ENCODE results near the gene SSBP2. TPM values are rescaled to one million over a fixed set of nuclear protein-coding genes. Genes with fewer than 3 reads are reported as not detected.

Gene SSBP2
- total RNA-seq, 2 donors from 2014 or later, result 11.1 to 28.0 TPM

DNA sequence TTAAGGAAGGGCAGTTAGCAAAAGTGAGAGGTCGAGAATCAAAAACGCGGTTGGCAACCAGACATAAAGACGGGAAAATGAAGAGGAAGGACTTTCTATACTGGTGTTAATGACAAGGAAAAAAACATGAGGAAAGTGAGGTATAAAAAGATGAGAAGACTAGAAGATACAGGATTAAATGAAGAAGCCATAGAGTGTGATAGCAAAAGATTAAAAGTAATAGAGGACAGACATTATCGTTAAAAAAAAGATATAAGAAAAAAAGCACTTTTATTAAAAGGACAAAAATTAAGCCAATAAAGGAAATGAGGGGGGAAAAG lies 1.7 kb upstream of the SSBP2 start:
- DNase-seq, result no peak
- no peaks in the 10 kb centered on the region for H3K4me1 ChIP-seq
- no peak overlapping the region for H3K27ac ChIP-seq
- no peak overlapping the region for H3K9ac ChIP-seq (ENCODE audit: low read depth in 2 of 2, low read length in 2 of 2)
- TF ChIP-seq, protein P1, sequence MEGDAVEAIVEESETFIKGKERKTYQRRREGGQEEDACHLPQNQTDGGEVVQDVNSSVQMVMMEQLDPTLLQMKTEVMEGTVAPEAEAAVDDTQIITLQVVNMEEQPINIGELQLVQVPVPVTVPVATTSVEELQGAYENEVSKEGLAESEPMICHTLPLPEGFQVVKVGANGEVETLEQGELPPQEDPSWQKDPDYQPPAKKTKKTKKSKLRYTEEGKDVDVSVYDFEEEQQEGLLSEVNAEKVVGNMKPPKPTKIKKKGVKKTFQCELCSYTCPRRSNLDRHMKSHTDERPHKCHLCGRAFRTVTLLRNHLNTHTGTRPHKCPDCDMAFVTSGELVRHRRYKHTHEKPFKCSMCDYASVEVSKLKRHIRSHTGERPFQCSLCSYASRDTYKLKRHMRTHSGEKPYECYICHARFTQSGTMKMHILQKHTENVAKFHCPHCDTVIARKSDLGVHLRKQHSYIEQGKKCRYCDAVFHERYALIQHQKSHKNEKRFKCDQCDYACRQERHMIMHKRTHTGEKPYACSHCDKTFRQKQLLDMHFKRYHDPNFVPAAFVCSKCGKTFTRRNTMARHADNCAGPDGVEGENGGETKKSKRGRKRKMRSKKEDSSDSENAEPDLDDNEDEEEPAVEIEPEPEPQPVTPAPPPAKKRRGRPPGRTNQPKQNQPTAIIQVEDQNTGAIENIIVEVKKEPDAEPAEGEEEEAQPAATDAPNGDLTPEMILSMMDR (IDR thresholded peaks at IDR 0.05), result no peak
- no peaks in the 10 kb centered on the region for H3K9me3 ChIP-seq
- intact Hi-C loops (cut with DNase I), result loop anchor here (5.0 to 10.0 kb wide), 2 partner anchors 245 to 412 kb away; no protein-coding TSS in a partner anchor
- no peaks in the 10 kb centered on the region for H3K27me3 ChIP-seq
- no peaks in the 10 kb centered on the region for H3K36me3 ChIP-seq
- no peak overlapping the region for H3K4me3 ChIP-seq

DNA sequence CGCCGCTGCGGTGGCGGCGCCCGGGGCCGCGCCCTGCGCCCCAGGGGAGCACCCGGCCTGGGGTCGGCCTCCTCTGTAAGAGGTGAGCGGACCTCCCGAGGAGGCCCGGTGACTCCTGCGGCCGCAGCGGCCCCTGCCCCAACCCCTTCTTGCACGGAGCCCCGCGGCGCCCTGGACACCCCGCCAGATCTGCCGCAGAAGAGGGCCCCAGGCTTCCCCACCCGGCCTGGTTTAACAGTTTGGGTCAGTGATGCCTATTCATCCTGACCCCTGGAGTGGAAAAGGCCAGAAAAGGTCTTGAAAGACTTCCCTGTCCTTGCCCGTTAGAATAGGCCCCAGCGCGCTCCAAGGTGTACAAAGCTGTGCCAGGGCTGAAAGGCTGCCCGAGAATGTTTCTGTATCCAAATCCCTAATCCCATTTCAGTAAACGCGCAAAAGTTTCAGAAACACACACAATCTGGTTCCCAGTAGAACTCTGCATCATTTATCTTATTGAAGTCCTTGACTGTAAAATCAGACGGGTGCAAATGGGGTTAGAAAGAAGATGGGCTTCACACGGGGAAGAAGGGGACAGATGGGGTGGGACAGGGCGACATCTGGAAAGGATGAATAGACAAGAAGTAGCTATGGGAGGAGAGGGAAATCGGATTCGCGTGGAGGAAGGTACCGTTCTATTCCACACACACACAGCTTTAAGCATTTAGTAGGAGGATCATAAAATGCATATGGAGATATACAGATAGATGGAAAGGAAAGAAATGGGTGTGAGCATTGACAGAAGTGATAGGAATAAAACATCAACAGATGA lies 1.1 kb upstream of the SSBP2 start:
- Histone ChIP-seq H3K4me3 (peak overlapping the region; percentile 61), H3K27ac (peak overlapping the region; percentile 84), H3K36me3 (no peaks in the 10 kb centered on the region), H3K4me1 (no peaks in the 10 kb centered on the region), H3K9ac (ENCODE audit: low read depth in 2 of 2, low read length in 2 of 2) (peak overlapping the region; percentile 71 to 87), H3K27me3 (no peaks in the 10 kb centered on the region), H3K9me3 (no peaks in the 10 kb centered on the region)
- TF ChIP-seq, protein P1 (IDR thresholded peaks at IDR 0.05), result no peak
- intact Hi-C loops (cut with DNase I), result loop anchor here (1.0 to 10.0 kb wide), 4 partner anchors 35 to 413 kb away; no protein-coding TSS in a partner anchor
- DNase-seq, result peak; percentile 36

DNA sequence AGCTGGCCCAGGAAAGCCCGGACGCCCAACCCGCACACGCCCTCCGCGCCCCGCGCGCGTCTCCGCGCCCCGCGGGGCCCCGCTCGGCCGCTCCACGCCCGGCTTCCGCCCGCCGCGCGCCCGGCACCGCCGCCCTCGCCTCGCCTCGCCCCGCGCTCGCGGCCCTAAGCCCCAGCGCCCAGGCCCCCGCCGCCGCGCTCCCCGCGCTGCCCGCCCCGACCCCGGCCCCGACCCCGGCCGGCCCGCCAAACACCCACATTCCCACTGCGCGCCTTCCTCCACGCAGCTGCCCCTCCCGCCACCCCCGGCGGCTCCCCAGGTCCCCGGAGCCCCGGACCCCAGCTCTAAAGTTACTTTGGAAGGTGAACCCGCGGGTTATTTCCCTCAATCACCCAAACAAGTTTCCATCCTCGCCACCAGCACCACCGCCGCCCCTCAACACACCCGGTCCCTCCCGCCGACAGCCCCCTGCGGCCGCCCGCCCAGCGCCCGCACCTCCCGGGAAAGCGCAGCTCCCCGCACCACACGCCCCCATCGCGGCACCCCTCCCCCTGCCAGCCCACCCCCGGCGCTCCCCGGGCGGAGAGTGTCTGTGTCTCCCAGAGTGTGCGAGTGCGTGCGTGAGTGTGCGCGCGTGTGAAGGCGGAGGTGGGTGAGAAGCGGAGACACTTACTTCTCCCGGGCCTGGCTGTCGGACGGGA lies 439 bp downstream of the SSBP2 start:
- peak overlapping the region; percentile 13 to 62 for H3K9ac ChIP-seq (ENCODE audit: low read depth in 2 of 2, low read length in 2 of 2)
- H3K9me3 ChIP-seq, result no peaks in the 10 kb centered on the region
- peak overlapping the region; percentile 64 for H3K4me3 ChIP-seq
- H3K27ac ChIP-seq, result peak overlapping the region; percentile 76
- H3K36me3 ChIP-seq, result no peaks in the 10 kb centered on the region
- H3K27me3 ChIP-seq, result no peaks in the 10 kb centered on the region
- intact Hi-C loops (cut with DNase I), result loop anchor here (1.0 to 10.0 kb wide), 4 partner anchors 36 to 414 kb away; no protein-coding TSS in a partner anchor
- TF ChIP-seq, protein P1 (IDR thresholded peaks at IDR 0.05), result no peak
- H3K4me1 ChIP-seq, result no peaks in the 10 kb centered on the region
- DNase-seq, result peak; percentile 21

DNA sequence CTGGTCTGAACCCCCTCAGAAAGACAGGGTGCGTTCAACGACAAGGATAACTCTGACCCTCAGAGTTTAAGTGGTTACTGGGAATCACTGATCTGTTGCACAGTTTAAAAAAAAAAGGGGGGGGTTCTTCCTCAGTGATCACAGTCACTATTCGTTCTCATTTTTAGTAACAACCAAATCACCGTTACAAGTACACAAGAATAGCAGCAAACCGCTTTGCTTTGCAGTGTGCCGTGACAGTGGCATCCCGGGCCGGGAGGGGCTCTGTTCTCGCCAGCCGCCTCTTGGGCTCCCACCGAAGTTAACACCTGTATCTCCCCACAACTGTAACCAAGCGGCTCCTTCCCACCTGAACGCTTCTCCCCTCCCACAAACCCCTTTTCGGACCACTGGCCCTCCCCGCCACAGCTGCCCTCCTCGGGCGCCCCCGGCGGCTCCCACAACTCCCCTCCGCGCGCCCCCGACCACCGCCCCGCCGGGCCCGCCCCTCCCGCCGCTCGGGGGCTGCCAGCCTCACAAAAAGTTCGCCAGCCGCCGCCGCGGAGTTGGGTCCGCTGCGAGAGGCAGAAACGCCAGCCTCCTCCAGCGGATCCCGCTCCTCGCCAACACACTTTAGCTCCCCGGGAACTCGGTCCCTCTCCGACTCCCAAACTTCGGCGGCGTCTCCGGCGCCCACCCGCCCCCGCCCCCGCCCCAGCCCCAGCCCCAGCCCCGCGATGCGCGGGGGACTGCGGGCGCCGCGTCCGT lies 1.2 kb downstream of the SSBP2 start:
- no peaks in the 10 kb centered on the region for H3K27me3 ChIP-seq
- intact Hi-C loops (cut with DNase I), result loop anchor here (2.0 to 10.0 kb wide), 3 partner anchors 37 to 415 kb away; no protein-coding TSS in a partner anchor
- TF ChIP-seq, protein P1 (IDR thresholded peaks at IDR 0.05), result no peak
- peak overlapping the region; percentile 64 for H3K4me3 ChIP-seq
- H3K27ac ChIP-seq, result peak overlapping the region; percentile 45
- no peaks in the 10 kb centered on the region for H3K4me1 ChIP-seq
- peak; percentile 38 for DNase-seq
- no peaks in the 10 kb centered on the region for H3K36me3 ChIP-seq
- H3K9me3 ChIP-seq, result no peaks in the 10 kb centered on the region
- H3K9ac ChIP-seq (ENCODE audit: low read depth in 2 of 2, low read length in 2 of 2), result peak overlapping the region; percentile 37 to 38

DNA sequence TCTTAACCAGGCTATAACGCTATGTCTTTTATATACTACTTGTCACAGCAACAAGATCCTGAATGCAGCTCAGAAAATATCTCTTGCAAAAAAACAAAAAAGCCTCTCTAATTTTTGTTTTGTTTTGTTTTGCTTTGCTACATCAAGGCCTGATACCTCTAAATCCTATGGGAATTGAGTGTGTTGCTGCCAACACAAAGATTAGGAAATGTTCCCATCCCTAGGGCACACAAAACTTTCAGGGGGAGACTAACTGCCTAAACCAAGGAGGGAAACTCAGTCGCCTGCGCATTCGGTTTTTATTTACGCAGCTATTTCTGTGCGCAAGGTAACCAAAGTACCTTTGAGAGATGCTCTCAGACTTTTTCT lies 1.7 kb downstream of the SSBP2 start:
- DNase-seq, result no peak
- no peak overlapping the region for H3K4me3 ChIP-seq

More for the DNA sequence above, 1.7 kb downstream of the SSBP2 start:
- no peaks in the 10 kb centered on the region for H3K9me3 ChIP-seq
- TF ChIP-seq, protein P1 (IDR thresholded peaks at IDR 0.05), result no peak
- no peak overlapping the region for H3K27ac ChIP-seq
- no peaks in the 10 kb centered on the region for H3K27me3 ChIP-seq
- H3K9ac ChIP-seq (ENCODE audit: low read depth in 2 of 2, low read length in 2 of 2), result peak overlapping the region; percentile 37 to 38
- no peaks in the 10 kb centered on the region for H3K4me1 ChIP-seq
- intact Hi-C loops (cut with DNase I), result no loop called here
- no peaks in the 10 kb centered on the region for H3K36me3 ChIP-seq

All from colonic mucosa (tissue), 4 donors.